Stimulated activated CD4-positive, alpha-beta T cell treated with anti-CD3 and anti-CD28 coated beads, Interleukin-2, amount 100 ng/mL, for 48 hours (primary cell): Measurements from ENCODE around the gene FOXJ1.

Source experiments
- DNase-seq, 2 donors: peaks; one replicate each; pipeline ENCODE4 v3.0.0-alpha.2; 2020

FOXJ1 gene

GRCh38 chr17:76160896-76161528, 20.0 kb upstream of the FOXJ1 start:
- DNase-seq, result no peak

DNA sequence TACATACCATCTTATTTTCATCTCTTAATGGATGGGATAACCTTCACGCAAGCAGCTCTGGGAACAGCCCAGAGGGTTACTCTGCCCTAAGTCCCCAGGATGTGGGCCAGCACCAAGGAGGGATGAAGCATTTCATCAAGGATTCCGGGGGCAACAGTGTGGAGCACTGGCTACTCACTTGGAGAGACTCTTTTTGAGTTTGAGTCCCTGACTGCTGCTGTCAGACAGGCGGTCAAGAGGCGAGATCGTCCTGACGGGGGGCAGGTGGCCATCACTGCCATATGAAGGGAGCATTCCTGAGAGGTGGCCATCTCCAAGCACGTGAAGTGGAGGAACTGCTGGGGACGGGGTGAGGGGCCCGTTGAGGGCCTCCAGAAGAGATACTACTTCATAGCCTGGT, 18.1 kb upstream of the FOXJ1 start:
- no peak for DNase-seq

DNA sequence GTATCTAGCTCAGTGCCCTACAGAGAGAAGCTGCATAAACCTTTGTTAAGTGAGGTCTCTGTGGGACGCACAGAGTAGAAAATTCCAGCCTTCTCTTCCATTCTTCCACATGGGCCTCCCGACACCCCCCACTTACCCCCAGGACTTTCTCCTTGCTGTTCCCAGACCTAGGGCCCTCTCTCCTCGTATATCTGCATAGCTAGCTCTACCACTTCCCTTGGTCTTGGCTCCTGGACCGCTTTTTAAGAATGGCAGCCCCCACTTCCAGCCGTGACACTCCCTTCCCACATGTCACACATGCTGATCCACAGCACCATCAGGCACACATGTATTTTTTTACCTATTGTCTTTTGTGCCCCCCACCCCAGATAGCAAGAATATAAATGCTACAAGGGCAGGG, 16.7 kb upstream of the FOXJ1 start:
- no peak for DNase-seq

DNA sequence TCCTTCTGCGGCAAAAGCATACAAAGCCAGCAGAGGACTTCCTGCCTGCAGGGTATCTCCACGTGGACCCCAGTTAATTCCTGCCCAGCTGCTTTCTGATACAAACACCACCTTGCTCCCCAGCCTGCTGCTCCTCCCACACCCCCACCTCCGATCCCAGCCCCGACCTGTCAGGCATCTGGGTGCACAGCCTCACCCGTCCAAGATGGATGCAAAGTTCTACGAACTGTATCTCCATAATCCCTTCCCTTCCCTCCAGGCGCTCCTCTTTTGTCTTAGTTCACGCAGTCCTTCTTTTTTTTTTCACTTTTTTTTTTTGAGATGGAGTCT, 15.6 kb upstream of the FOXJ1 start:
- DNase-seq, result no peak

GRCh38 chr17:76155988-76156661, 15.1 kb upstream of the FOXJ1 start:
- no peak for DNase-seq

DNA sequence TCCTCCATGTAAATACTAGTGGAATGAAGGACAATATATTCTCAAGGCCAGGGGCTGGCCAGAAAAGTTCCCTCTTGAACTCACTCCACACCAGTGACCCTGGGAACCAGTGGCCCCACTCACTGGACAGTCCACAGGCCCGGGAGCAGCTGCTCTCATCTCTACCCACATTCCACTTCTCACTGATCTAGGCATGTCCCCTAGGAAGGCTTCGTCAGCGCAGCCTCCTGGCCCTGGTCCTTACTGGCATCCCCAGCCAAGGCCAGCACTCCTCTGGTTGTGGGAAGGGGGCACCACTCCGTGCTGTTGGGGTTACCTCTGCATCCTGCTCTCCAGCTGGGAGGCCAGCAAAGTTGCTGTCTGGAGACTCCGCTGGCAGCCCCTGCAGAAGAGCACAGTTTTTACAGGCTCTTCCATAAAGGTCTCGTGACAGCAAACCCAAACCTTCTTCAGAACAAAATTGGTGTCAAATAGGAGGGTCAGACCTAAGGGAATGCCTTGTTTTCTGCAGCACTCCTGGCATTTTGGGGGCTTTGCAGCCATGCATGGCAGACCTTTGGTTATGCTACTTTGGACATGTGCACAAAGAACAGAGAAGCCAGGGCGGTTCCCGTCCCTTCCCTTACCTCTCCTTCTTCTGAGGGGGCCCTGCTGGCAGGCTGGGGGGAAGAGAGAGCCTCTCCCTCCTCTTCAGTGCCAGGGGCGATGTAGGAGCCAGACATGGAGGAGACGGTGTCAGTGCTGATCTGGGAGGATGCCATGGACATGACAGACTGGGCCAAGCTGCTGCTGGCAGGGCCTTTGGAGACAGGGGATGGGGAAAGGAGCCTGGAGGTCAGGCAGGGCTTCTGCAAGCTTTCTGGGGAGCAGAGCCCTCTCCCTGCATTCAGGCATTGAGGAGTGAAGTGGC, 14.1 kb upstream of the FOXJ1 start:
- no peak for DNase-seq

DNA sequence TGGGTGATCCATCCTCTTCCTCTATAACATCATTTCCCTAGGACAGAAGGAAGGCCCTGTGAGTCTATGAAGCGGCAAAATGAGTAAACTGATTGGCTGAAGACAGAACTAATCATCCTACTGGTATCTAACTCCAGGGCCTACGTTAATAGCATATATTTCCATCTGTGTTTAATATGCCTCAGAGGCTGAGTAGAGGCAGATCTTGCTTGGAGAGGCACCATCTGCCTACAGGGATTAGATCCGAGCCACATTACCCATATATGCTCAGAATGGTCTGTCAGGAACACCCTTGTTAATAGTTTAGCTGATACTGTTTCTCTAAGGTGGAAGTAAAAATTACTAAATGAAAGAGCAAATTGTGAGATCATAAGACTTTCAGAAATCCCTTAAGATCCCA, 13.2 kb upstream of the FOXJ1 start:
- DNase-seq, result no peak

DNA sequence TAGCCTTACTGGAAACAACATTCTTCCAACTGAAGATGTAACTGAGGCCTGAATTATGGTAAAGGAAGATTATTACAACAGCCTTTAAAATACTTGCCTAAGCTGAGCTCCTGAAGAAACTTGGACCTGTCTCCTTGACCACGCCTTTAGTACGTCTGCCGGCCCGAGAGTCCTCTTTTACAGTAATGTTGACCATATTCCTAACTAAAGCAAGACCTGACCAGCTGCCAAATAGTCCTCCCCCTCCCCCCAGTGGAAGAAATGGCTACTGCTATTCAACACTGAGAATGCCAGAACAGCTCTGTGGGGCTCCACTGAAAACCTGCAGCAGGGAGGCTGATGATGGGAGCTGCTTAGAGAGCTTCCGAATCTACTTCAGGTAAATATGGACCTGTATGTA, 12.6 kb upstream of the FOXJ1 start:
- no peak for DNase-seq

DNA sequence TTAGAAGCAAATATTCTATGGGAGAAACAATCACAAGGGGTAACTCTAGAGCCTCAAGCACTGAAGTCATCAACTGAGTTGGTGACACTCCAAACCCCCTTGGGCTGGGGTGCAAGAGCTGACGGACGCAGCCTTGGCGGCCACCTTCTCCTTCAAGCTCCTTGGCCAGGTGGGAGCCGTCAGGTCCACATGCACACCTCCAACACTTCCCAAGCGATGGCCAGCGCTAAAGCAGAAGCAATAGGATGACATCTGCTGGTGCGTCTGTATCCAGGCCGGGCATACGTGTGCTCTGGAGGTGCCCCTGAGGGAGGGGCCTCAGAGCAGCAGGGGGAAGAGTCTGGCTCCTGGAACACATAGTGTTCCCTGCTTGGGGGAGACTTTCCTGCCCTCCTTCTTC, 12.2 kb upstream of the FOXJ1 start:
- DNase-seq, result no peak

DNA sequence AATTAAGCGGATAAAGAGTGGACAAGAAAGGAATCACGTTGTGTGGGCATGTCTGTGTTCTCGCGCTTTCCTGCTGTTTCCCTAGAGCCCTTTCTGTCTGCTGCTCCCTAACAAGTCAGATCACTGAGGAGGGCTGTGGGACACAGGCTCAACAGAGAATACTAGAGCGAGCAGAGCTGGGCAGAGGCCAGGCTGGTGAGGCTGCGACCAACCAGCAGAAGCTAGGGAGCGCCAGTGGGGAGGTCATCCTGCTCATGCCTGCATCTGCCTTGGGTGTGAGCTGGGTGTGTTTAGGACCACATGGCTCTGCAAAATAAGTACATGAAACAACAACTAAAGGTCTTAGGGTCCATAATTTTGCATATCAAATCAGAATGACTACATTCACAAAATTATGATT, 11.5 kb upstream of the FOXJ1 start:
- no peak for DNase-seq

- no peak for DNase-seq
These were observed 10.9 kb upstream of the FOXJ1 start for GRCh38 chr17:76151896-76152454.

DNA sequence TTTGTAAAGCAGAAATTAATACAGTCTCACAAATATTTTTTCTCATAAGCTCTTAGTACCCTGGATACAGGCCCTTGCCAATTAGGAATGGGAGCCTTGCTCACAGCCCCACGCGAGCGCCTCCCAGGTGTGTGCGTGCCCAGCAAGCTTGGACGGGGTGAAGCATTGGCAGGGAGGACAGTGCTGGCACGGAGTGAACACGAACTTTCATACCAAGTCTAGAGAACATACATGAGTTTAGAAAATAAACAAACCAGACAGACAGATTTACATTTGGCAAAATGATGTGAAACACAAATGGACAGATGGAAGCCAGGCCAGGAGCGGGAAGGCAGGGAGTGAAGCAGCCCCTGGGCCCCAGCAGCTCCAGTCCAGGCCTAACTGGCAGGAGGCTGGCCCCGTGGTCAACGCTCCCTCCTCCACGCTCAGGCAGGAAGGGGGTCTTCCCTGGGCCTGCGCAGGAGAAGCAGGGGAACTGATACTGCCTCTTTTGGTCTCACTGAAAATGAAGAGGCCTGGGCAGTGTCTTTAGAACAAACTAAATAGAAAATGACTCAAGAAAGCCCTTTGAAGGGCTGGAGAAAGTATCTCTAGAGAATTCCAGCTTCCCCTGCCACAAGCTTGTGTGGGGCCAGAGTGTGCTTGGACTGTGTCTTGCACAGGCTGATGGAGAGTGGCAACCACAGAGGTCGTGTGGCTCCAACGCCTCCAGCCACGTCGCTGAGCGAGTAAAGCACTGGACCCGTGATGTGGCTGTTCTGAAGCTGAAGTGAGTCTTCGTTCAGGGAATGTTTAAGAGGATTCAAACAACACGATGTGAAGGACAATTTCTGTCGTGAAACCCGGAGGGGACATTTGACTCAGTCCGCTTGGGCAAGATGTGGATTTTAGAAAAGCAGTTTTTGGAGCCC, 9.9 kb upstream of the FOXJ1 start:
- DNase-seq, result no peak

GRCh38 chr17:76149214-76149613, 8.2 kb upstream of the FOXJ1 start:
- DNase-seq, result no peak

DNA sequence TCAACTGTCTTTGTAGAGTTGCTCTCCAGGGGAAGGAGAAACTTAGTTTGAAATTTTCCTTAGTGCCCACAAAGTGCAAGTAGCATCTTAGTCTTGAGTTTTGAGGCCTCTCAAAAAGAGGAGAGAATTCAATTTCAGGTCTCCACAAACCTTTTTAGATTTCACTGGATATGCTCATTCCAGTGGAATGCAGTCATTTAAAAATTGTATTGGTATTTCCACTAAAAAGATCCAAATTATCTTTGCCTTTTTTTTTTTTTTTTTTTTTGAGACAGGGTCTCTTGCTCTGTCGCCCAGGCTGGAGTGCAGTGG, 6.9 kb upstream of the FOXJ1 start:
- DNase-seq, result no peak

DNA sequence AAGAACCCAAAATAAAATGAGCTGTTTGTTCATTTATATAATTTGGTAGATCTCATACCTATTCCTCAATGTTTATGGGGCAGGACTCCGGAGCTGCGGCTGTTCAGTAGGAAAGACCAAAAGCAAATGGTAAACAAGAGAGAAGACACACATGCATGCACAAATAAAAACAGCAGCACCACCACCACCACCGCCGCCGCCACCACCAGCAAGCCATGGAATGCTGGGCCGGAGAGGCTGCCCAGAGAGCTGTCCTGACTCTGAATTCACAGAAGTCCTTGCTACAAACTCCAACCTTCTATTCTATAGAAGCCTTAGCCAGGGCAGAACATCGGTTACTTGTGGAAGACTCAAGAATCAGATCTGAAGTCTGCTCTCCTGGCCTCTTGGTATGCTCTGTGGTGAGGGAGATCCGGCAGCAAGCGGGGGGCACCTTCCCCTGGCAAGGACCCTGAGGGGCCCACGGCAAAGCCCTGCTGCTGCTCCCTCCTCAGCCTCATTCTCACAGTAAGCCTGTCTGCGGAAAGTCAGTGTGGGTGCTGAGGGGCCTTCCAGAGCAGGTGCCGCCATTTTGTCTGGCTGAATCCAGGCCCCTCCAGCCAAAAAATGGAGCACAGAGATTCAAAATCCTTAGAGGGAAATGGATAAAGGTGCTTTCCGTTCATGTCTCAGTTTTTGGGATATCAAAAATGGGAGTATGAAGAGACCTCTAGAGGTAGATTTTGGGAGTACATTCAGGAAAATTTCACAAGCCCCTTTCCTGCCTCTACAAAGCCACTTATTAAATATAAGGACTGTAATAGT, 6.4 kb upstream of the FOXJ1 start:
- no peak for DNase-seq

DNA sequence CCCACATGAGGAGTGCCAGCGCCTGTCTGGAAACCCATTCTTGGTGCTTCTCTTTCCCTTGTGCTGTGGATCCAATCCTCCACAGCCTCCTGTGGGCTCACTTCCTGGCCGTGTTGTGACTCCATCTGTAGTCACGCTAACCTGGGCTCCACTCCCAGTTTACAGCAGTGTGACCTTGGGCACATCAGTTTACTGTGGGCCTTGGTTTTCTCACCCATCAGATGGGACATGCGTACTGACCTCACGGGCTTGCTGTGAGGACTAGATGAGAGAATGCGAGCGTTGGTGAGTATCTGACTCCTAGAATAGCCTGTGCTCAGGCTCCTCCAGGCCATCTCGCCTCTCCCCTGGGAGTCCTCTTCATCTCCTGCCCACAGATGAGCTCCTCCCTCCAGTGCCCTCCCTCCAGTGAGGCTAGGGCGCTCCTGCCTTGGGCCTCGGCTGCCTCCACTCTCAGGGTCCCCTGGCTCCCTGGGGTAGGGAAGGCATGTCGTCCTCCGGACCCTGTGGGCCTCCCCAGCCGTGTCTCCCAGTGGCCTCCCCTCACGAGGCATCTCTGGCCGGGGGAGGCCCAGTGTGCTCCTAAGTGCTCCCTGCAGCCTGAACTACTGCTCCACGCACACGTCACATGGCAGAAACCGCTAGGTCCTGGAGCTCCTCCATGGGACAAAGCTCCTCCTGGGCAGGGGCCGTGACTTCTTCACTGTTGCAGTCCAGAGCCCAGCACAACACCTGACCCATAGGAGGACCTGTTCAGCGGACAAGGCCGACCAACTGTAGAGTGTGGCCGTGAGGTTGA, 5.2 kb upstream of the FOXJ1 start:
- no peak for DNase-seq

- no peak for DNase-seq
These were observed 4.4 kb upstream of the FOXJ1 start for GRCh38 chr17:76145231-76146052.

DNA sequence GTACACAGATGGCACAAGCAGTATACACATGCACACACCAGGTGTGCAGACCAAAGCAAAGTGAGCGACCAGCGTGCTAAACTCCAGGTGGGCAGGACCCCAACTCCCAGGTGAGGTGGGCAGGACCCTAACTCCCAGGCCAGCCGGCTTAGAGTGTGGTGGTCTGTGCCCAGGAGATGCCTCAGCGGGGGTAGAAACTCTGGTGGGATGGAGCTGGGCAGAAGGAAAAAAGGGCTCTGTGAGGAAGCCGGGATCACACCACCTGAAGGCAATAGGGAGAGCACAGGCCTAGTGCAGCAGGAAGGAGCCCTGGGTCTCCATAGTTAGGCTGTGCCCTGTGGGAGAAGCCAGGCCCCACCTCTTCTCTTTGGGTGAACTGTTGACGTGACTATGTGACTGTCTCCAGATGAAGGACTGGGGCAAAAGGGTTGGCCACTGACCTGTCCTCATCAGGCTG, 1.6 kb upstream of the FOXJ1 start:
- DNase-seq, result no peak

GRCh38 chr17:76142039-76142584, 1.1 kb upstream of the FOXJ1 start:
- DNase-seq, result no peak
